ENCODE measurements around the gene ZNF718.
"Not testable (repeated sequence)": the region's sequence is repeated elsewhere in the genome, so short reads cannot be mapped to it uniquely, and the experiment has no call there.

The ZNF718 gene

DNA sequence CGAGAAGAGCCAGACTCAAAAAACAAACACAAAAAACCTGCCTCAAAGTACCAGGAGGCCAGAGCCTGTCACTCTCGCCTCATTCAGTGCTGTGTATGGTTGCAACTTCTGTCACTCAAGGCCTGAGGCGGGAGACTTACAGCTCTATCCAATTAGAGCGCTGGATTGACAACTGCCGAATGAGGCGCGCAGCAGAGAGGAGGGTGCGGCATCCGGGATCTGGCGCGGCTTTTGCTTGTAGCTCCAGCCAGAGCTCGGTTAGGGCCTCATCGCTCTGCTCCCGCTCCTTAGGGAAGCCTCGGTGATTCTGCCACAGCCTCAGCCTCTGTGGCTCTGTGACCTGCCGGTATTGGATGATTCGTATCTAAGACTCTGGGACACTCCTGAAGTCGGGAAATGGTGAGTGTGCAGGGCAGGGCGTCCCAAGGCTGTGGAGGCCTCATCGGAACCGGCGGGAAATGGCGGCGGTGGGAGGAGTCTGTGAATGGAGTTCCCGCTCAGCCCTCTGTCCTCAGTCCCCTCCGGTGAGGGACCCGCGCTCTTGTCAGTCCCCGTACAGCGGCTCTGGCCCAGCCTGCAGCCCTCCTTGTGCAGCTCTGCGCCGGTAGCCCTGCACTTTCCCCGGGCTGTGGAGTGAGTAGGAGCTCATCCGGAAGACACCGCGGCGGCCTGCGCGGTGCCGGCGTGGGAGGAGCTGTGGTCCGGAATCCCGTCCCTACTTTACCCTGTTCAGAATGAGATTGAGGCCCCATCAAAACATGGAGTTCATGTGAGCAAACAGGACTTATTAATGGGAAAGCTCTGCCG, at the start of gene ZNF718:
TSS of gene ZNF718 (plus strand) at position 227 of the 807 bp plus-strand sequence. CDS start at position 397, 170 bp downstream.
- peak within 1 kb of the TSS; percentile 91 for H3K4me3 ChIP-seq (replicated peaks; ENCODE audit: low read depth, low read length)
- peak; percentile 98 for DNase-seq (ENCODE audit: low read depth)
- TF ChIP-seq, protein P1, sequence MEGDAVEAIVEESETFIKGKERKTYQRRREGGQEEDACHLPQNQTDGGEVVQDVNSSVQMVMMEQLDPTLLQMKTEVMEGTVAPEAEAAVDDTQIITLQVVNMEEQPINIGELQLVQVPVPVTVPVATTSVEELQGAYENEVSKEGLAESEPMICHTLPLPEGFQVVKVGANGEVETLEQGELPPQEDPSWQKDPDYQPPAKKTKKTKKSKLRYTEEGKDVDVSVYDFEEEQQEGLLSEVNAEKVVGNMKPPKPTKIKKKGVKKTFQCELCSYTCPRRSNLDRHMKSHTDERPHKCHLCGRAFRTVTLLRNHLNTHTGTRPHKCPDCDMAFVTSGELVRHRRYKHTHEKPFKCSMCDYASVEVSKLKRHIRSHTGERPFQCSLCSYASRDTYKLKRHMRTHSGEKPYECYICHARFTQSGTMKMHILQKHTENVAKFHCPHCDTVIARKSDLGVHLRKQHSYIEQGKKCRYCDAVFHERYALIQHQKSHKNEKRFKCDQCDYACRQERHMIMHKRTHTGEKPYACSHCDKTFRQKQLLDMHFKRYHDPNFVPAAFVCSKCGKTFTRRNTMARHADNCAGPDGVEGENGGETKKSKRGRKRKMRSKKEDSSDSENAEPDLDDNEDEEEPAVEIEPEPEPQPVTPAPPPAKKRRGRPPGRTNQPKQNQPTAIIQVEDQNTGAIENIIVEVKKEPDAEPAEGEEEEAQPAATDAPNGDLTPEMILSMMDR (IDR thresholded peaks at IDR 0.05; ENCODE audit: low read length, missing control alignments), result no peak

DNA sequence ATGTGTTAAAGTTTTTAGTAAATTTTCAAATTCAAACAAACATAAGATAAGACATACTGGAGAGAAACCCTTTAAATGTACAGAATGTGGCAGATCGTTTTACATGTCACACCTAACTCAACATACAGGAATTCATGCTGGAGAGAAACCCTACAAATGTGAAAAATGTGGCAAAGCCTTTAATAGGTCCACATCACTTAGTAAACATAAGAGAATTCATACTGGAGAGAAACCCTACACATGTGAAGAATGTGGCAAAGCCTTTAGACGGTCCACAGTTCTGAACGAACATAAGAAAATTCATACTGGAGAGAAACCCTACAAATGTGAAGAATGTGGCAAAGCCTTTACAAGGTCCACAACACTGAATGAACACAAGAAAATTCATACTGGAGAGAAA, 38.4 kb upstream of the ZNF718 start:
- TF ChIP-seq, protein P1 (IDR thresholded peaks at IDR 0.05; ENCODE audit: low read length, missing control alignments), result no peak
- H3K4me3 ChIP-seq (replicated peaks; ENCODE audit: low read depth, low read length), result no peak overlapping the region
- no peak for DNase-seq (ENCODE audit: low read depth)

DNA sequence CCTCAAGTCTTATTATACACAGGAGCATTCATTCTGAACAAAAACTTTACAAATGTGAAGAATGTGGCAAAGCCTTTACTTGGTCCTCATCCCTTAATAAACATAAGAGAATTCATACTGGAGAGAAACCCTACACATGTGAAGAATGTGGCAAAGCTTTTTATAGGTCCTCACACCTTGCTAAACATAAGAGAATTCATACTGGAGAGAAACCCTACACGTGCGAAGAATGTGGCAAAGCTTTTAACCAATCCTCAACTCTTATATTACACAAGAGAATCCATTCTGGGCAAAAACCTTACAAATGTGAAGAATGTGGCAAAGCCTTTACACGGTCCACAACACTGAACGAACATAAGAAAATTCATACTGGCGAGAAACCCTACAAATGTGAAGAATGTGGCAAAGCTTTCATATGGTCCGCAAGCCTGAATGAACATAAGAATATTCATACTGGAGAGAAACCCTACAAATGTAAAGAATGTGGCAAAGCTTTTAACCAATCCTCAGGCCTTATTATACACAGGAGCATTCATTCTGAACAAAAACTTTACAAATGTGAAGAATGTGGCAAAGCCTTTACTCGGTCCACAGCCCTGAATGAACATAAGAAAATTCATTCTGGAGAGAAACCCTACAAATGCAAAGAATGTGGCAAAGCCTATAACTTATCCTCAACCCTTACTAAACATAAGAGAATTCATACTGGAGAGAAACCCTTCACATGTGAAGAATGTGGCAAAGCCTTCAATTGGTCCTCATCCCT, 37.6 kb upstream of the ZNF718 start:
- H3K4me3 ChIP-seq (replicated peaks; ENCODE audit: low read depth, low read length); DNase-seq (ENCODE audit: low read depth): not testable (repeated sequence)

DNA sequence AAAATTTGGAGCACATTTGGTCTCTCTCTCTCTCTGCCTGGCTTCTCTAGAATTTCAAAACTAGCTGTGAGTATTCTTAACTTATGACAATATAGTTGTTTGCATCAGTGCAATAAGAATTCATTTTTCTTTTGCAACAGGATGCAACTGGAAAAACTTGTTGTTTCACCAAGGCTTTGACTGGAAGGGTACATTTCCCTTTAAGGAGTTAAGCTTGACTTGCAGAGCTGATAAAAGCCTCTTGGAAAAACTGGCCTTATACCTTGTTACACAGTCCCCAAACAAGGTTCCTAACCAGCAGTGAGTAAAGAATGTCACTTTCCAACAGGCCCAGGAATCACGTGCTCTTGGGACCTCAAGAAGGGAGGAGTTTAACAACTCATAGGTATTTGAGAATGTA, 25.9 kb upstream of the ZNF718 start:
- H3K4me3 ChIP-seq (replicated peaks; ENCODE audit: low read depth, low read length), result no peak overlapping the region
- no peak for DNase-seq (ENCODE audit: low read depth)
- TF ChIP-seq, protein P1 (IDR thresholded peaks at IDR 0.05; ENCODE audit: low read length, missing control alignments), result no peak

DNA sequence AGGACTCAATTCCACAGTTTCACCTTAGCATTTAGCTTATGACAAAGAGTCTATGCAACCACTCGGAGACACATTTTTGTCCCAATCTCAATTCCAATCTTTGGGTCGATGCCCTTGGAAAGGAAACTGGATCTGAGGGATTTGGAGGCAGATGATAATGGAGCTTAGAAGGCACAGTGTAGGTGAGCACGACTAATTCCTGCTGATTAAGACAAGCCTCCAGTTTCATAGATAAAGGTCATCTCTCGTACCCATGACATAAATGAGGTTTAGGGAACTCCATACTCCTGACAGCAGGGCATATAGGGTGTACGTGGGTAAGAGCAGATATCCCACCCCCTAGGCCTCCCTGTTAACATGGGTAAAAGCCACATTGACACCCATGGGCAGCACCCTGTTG, 24.4 kb upstream of the ZNF718 start:
- TF ChIP-seq, protein P1 (IDR thresholded peaks at IDR 0.05; ENCODE audit: low read length, missing control alignments), result no peak
- H3K4me3 ChIP-seq (replicated peaks; ENCODE audit: low read depth, low read length), result no peak overlapping the region
- peak; percentile 5 for DNase-seq (ENCODE audit: low read depth)

DNA sequence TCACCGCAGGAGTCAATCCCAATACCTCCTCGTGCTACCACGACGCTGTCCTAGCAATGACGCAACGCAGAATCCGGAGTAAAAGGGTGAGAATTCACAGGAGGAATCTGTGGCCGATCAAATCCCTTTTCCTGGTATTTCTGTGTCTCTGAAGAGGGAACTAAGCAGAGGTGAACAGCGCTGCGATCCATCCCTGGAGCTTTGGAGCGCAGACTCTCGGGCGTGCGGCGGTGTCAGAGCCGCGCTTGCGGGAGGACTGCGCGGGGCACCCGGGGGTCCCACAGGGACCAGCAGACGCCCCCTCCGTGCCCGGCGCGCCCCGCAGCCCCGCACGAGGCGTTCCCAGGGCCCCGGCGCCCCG, 17.2 kb upstream of the ZNF718 start:
- no peak overlapping the region for H3K4me3 ChIP-seq (replicated peaks; ENCODE audit: low read depth, low read length)
- no peak for DNase-seq (ENCODE audit: low read depth)
- TF ChIP-seq, protein P1 (IDR thresholded peaks at IDR 0.05; ENCODE audit: low read length, missing control alignments), result no peak
